Neural cell (in vitro differentiated cells): ENCODE measurements around the gene COL4A1. TPM values are rescaled to one million over a fixed set of nuclear protein-coding genes. Genes with fewer than 3 reads are reported as not detected.

Experiments used
- H2AFZ ChIP-seq: fragments of 200-600, 300-800 bp; sonication (generic), shearing (Covaris generic); 2 replicates; pipeline ENCODE4 v1.6.0; 2014; ENCODE audit warnings: low read depth, mild to moderate bottlenecking, antibody characterized with exemption, low read length, moderate library complexity
- H3F3A ChIP-seq: fragments of 200-600 bp; shearing (Covaris generic); 2 replicates; pipeline ENCODE4 v1.6.1; 2016; ENCODE audit warnings: mild to moderate bottlenecking, moderate library complexity, mixed read lengths, antibody characterized with exemption, low read length; ENCODE audit not compliant: insufficient read depth, poor library complexity, severe bottlenecking
- H3K27ac ChIP-seq: fragments of 200-600, 300-800 bp; sonication (generic), shearing (Covaris generic); 2 replicates; pipeline ENCODE4 v1.5.1; 2014; ENCODE audit warnings: mild to moderate bottlenecking, low read length, moderate library complexity
- H3K27me3 ChIP-seq: fragments of 300-800, 200-600 bp; sonication (generic), shearing (Covaris generic); 2 replicates; pipeline ENCODE4 v1.6.0; 2014; ENCODE audit warnings: mild to moderate bottlenecking, low read depth, low read length, moderate library complexity; ENCODE audit not compliant: insufficient read depth
- H3K36me3 ChIP-seq: fragments of 300-800, 200-600 bp; sonication (generic), shearing (Covaris generic); 2 replicates; pipeline ENCODE4 v1.5.1; 2014; ENCODE audit warnings: mild to moderate bottlenecking, antibody characterized with exemption, low read length, moderate library complexity; ENCODE audit not compliant: insufficient read depth
- H3K4me2 ChIP-seq: fragments of 300-800, 200-600 bp; sonication (generic), shearing (Covaris generic); 2 replicates; pipeline ENCODE4 v1.6.0; 2014; ENCODE audit warnings: mild to moderate bottlenecking, low read length
- H3K4me3 ChIP-seq: fragments of 300-800, 200-600 bp; sonication (generic), shearing (Covaris generic); 2 replicates; pipeline ENCODE4 v1.5.1; 2014; ENCODE audit warnings: mild to moderate bottlenecking, low read length, moderate library complexity
- H3K79me2 ChIP-seq: fragments of 200-600 bp; shearing (Covaris generic); replicated peaks from 2 replicates; pipeline ENCODE4 v1.6.0; 2014; ENCODE audit warnings: mild to moderate bottlenecking, low read length, moderate library complexity; ENCODE audit not compliant: insufficient read depth
- H3K9ac ChIP-seq: fragments of 300-800, 200-600 bp; sonication (generic), shearing (Covaris generic); 2 replicates; pipeline ENCODE4 v1.6.1; 2016; ENCODE audit warnings: mild to moderate bottlenecking, low read length, mixed read lengths
- H3K9me2 ChIP-seq: fragments of 200-600 bp; shearing (Covaris generic); 2 replicates; pipeline ENCODE4 v1.6.1; 2016; ENCODE audit warnings: mild to moderate bottlenecking, low read length, mixed read lengths; ENCODE audit not compliant: insufficient read depth
- H3K9me3 ChIP-seq: fragments of 200-600, 300-800 bp; sonication (generic), shearing (Covaris generic); 2 replicates; pipeline ENCODE4 v1.6.1; 2016; ENCODE audit warnings: mild to moderate bottlenecking, mixed run types, low read length, moderate library complexity, mixed read lengths
- H4K20me1 ChIP-seq: fragments of 200-600 bp; shearing (Covaris generic); 2 replicates; pipeline ENCODE4 v1.6.1; 2016; ENCODE audit warnings: mild to moderate bottlenecking, mixed run types; ENCODE audit not compliant: insufficient read depth
- EP300 ChIP-seq: fragments of 450-650 bp; conservative IDR thresholded peaks from 2 replicates; pipeline ENCODE4 v1.6.1; 2014; ENCODE audit warnings: antibody characterized with exemption, mild to moderate bottlenecking, moderate library complexity; ENCODE audit not compliant: poor library complexity, severe bottlenecking
- EZH2 ChIP-seq: fragments of 200-600, 300-800 bp; shearing (Covaris generic), sonication (generic); IDR thresholded peaks from 2 replicates; pipeline ENCODE4 v1.6.1; 2014; ENCODE audit warnings: antibody characterized with exemption, low read length, borderline replicate concordance, mild to moderate bottlenecking; ENCODE audit not compliant: insufficient read depth, poor library complexity, severe bottlenecking
- MXI1 ChIP-seq: fragments of 450-650 bp; conservative IDR thresholded peaks from 2 replicates; pipeline ENCODE4 v1.6.1; 2014; ENCODE audit warnings: antibody characterized with exemption, mild to moderate bottlenecking; ENCODE audit not compliant: poor library complexity, severe bottlenecking
- POLR2AphosphoS5 ChIP-seq: IDR thresholded peaks from 2 replicates; pipeline ENCODE4 v1.6.1; 2012
- RAD21 ChIP-seq: fragments of 450-650 bp; conservative IDR thresholded peaks from 2 replicates; pipeline ENCODE4 v1.6.1; 2014; ENCODE audit warnings: antibody characterized with exemption, mild to moderate bottlenecking, moderate library complexity
- SMC3 ChIP-seq: fragments of 450-650 bp; conservative IDR thresholded peaks from 2 replicates; pipeline ENCODE4 v1.6.1; 2014; ENCODE audit warnings: antibody characterized with exemption, mild to moderate bottlenecking, moderate library complexity; ENCODE audit not compliant: poor library complexity
- TAF1 ChIP-seq: IDR thresholded peaks from 2 replicates; pipeline ENCODE4 v1.6.1; 2012; ENCODE audit warnings: low read depth
- polyA plus RNA-seq: library from polyadenylated mRNA; depleted of rRNA; stranded (reverse); fragments of >200 nt; gene quantifications from 2 replicates; pipeline ENCODE4 v1.2.3, GENCODE V29; 2014
- TF ChIP-seq, protein P1 (sequence below): fragments of 450-650 bp; IDR thresholded peaks from 2 replicates; pipeline ENCODE4 v1.5.1; 2014; ENCODE audit warnings: antibody characterized with exemption, mild to moderate bottlenecking, moderate library complexity; ENCODE audit not compliant: poor library complexity, severe bottlenecking
- TF ChIP-seq, protein P2 (sequence below): IDR thresholded peaks from 2 replicates; pipeline ENCODE4 v1.6.1; 2012; ENCODE audit warnings: borderline replicate concordance

The COL4A1 gene
- polyA plus RNA-seq, 1 donor from 2014 or later, result 13.1 TPM

DNA sequence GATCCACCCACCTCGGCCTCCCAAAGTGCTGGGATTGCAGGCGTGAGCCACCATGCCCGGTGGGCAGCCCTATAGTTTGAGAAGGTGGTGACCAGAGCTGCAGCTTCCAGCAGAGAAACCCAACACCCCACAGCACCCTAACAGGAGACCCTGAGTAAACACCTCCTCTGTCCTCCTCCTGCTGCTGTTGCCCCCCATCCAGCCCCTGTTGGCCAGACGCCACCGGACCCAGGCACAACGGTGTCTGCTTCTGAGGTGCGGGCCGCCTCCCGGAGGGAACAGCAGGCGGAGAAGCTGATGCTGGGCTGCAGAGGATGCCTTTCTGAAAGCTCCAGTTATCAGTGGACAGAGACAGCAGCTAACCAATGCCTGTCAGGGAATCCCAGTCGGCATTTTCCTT, 175.5 kb downstream of the COL4A1 start (continued):
- TF ChIP-seq MXI1 (no peak), POLR2AphosphoS5 (no peak)

DNA sequence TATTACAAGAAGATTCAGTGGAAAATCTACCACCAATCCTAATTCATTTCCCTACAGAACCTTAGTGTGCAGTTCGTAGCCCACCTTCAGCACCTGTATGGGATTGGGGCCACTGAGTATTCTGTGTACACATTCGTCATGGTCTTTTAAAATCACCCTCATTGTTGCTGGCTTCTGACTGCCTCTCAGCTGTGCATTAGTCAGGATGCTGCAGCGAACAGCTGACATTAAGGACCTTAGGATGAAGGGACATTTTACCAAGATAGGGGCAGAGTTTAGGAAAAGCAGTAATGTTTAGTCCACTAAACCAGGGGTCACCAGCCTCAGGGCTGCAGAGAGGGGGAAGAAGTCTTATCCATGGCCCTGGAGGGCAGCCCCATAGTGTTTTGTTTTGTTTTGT, 176.5 kb downstream of the COL4A1 start:
- H3K27me3 ChIP-seq, result no peaks in the 10 kb centered on the region
- no peaks in the 10 kb centered on the region for H3K79me2 ChIP-seq
- H3K4me2 ChIP-seq, result no peak overlapping the region
- H4K20me1 ChIP-seq, result no peaks in the 10 kb centered on the region
- H3K9me2 ChIP-seq, result no peaks in the 10 kb centered on the region
- H3K9ac ChIP-seq, result no peak overlapping the region
- no peaks in the 10 kb centered on the region for H3K9me3 ChIP-seq
- TF ChIP-seq, protein P1, sequence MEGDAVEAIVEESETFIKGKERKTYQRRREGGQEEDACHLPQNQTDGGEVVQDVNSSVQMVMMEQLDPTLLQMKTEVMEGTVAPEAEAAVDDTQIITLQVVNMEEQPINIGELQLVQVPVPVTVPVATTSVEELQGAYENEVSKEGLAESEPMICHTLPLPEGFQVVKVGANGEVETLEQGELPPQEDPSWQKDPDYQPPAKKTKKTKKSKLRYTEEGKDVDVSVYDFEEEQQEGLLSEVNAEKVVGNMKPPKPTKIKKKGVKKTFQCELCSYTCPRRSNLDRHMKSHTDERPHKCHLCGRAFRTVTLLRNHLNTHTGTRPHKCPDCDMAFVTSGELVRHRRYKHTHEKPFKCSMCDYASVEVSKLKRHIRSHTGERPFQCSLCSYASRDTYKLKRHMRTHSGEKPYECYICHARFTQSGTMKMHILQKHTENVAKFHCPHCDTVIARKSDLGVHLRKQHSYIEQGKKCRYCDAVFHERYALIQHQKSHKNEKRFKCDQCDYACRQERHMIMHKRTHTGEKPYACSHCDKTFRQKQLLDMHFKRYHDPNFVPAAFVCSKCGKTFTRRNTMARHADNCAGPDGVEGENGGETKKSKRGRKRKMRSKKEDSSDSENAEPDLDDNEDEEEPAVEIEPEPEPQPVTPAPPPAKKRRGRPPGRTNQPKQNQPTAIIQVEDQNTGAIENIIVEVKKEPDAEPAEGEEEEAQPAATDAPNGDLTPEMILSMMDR, result no peak
- TF ChIP-seq MXI1 (no peak), TAF1 (no peak), EP300 (no peak), EZH2 (no peak), POLR2AphosphoS5 (no peak), SMC3 (no peak), RAD21 (no peak)
- TF ChIP-seq, protein P2, sequence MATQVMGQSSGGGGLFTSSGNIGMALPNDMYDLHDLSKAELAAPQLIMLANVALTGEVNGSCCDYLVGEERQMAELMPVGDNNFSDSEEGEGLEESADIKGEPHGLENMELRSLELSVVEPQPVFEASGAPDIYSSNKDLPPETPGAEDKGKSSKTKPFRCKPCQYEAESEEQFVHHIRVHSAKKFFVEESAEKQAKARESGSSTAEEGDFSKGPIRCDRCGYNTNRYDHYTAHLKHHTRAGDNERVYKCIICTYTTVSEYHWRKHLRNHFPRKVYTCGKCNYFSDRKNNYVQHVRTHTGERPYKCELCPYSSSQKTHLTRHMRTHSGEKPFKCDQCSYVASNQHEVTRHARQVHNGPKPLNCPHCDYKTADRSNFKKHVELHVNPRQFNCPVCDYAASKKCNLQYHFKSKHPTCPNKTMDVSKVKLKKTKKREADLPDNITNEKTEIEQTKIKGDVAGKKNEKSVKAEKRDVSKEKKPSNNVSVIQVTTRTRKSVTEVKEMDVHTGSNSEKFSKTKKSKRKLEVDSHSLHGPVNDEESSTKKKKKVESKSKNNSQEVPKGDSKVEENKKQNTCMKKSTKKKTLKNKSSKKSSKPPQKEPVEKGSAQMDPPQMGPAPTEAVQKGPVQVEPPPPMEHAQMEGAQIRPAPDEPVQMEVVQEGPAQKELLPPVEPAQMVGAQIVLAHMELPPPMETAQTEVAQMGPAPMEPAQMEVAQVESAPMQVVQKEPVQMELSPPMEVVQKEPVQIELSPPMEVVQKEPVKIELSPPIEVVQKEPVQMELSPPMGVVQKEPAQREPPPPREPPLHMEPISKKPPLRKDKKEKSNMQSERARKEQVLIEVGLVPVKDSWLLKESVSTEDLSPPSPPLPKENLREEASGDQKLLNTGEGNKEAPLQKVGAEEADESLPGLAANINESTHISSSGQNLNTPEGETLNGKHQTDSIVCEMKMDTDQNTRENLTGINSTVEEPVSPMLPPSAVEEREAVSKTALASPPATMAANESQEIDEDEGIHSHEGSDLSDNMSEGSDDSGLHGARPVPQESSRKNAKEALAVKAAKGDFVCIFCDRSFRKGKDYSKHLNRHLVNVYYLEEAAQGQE, result no peak
- H3K27ac ChIP-seq, result no peak overlapping the region
- H3K4me3 ChIP-seq, result no peak overlapping the region
- no peaks in the 10 kb centered on the region for H3K36me3 ChIP-seq
- H3F3A ChIP-seq, result no peaks in the 10 kb centered on the region
- H2AFZ ChIP-seq, result no peak overlapping the region

DNA sequence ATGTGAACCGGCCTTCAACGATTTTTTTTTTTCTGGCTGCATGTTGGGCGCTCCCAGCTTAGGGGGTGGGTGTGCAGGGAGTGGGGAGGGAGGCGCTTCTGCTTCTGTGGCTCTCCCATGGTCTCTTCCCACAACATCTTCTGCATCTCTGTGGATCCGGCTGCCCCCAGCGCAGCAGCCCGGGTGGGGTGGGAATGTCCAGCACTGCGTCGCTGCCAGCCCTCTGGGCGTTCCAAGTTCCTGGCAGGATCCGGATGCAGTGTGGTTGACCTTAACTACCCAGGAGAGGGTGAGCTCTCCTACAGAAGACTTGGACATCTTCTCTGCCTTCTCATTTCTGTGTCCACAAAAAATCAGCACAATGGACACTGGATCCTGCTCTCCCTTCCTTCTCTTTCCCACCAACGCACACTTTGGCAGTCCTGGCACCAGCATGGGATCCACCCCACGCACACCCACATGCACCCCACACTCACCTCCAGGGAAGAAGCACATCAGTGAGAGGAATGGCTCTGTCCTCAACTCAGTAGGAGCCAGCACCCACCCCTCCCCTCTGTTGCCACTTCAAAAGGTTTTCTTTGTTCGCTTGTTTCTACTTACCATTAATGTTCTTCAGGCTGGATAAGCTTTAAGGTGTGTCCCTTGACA, 177.3 kb downstream of the COL4A1 start:
- Histone ChIP-seq H3K36me3 (no peaks in the 10 kb centered on the region), H3K27ac (no peak overlapping the region), H3K9ac (no peak overlapping the region), H3K27me3 (no peaks in the 10 kb centered on the region), H3K4me3 (no peak overlapping the region), H3K79me2 (no peaks in the 10 kb centered on the region), H3K9me3 (no peaks in the 10 kb centered on the region), H3K9me2 (no peaks in the 10 kb centered on the region), H3F3A (no peaks in the 10 kb centered on the region), H2AFZ (no peak overlapping the region), H4K20me1 (no peaks in the 10 kb centered on the region), H3K4me2 (no peak overlapping the region)
- TF ChIP-seq, protein P2, result no peak
- no peak for TF ChIP-seq POLR2AphosphoS5
- TF ChIP-seq EP300, result no peak
- TF ChIP-seq, protein P1, result no peak
- TF ChIP-seq RAD21, result no peak
- TF ChIP-seq SMC3, result no peak
- TF ChIP-seq TAF1, result no peak
- TF ChIP-seq EZH2, result no peak
